Fibroblast of villous mesenchyme (primary cell): ENCODE measurements around the gene NPR2. TPM values are rescaled to one million over a fixed set of nuclear protein-coding genes. Genes with fewer than 3 reads are reported as not detected.

Experiments used
- DNase-seq: peaks from one replicate; pipeline ENCODE4 v3.0.0-alpha.2; 2010; ENCODE audit warnings: low read depth
- H3K4me3 ChIP-seq: 2 replicates; pipeline ENCODE4 v1.5.1; 2011; ENCODE audit warnings: low read depth, mild to moderate bottlenecking, low read length
- total RNA-seq: library from RNA; depleted of rRNA; stranded (reverse); fragments of >200 nt; gene quantifications from 2 replicates; pipeline ENCODE4 v1.2.3, GENCODE V29; 2012
- TF ChIP-seq, protein P1 (sequence below): IDR thresholded peaks from 2 replicates; pipeline ENCODE4 v1.5.1; 2012; ENCODE audit warnings: low read depth, mild to moderate bottlenecking, low read length; ENCODE audit not compliant: insufficient read depth

NPR2 gene
- total RNA-seq, 1 donor, result 19.9 TPM

- DNase-seq, result no peak
- H3K4me3 ChIP-seq, result no peak overlapping the region
These were observed 30.7 kb upstream of the NPR2 start for GRCh38 chr9:35760651-35761050.

DNA sequence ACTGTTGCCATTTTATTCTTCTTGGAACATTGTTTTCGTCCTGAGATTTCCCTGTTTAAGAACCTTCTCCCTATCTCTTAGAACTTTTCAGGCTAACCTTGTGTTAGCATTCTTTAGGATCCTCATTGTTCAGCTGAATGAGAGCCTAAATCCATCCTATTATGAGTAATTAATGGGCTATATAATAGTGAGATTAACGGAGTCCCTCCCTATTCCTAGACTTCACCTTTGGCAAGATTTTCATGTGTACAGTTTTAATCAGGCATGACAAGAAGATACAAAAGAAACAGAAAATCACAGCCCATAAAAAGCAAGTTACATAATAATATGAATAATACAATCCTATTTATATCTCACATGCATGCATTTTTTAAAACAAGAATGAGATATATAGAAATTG lies 28.2 kb upstream of the NPR2 start:
- no peak for DNase-seq
- TF ChIP-seq, protein P1, sequence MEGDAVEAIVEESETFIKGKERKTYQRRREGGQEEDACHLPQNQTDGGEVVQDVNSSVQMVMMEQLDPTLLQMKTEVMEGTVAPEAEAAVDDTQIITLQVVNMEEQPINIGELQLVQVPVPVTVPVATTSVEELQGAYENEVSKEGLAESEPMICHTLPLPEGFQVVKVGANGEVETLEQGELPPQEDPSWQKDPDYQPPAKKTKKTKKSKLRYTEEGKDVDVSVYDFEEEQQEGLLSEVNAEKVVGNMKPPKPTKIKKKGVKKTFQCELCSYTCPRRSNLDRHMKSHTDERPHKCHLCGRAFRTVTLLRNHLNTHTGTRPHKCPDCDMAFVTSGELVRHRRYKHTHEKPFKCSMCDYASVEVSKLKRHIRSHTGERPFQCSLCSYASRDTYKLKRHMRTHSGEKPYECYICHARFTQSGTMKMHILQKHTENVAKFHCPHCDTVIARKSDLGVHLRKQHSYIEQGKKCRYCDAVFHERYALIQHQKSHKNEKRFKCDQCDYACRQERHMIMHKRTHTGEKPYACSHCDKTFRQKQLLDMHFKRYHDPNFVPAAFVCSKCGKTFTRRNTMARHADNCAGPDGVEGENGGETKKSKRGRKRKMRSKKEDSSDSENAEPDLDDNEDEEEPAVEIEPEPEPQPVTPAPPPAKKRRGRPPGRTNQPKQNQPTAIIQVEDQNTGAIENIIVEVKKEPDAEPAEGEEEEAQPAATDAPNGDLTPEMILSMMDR, result no peak
- no peak overlapping the region for H3K4me3 ChIP-seq

More at GRCh38 chr9:35760651-35761050, 30.7 kb upstream of the NPR2 start:
- TF ChIP-seq, protein P1, result no peak

- TF ChIP-seq, protein P1, result no peak
- H3K4me3 ChIP-seq, result no peak overlapping the region
- DNase-seq, result no peak
These were observed 27.6 kb upstream of the NPR2 start for GRCh38 chr9:35763803-35764202.

- no peak overlapping the region for H3K4me3 ChIP-seq
- DNase-seq, result no peak
- TF ChIP-seq, protein P1, result no peak
These were observed 24.4 kb upstream of the NPR2 start for GRCh38 chr9:35766997-35767396.

GRCh38 chr9:35767458-35767857 lies 23.9 kb upstream of the NPR2 start:
- DNase-seq, result no peak
- H3K4me3 ChIP-seq, result no peak overlapping the region
- TF ChIP-seq, protein P1, result no peak

DNA sequence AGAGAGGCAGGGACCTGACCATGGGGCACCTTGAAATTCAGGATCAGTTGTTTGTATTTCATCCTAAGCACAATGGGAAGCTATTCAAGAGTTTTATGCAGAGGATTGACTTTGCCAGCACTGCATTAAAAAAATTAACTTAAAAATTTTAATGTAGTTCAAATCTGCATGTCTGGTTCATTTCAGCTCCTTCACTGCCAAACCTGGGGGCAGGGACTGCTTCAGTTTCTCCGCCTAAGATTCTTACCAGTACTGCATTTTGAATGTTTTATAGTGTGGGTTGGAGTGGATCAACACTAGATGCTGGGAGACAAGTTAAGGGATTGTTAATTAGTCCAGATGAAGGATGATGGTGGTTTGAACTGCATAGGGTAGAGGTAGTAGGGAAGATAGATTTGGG lies 21.6 kb upstream of the NPR2 start:
- H3K4me3 ChIP-seq, result no peak overlapping the region
- no peak for DNase-seq
- TF ChIP-seq, protein P1, result no peak

- no peak overlapping the region for H3K4me3 ChIP-seq
- DNase-seq, result no peak
- TF ChIP-seq, protein P1, result no peak
These were observed 20.3 kb upstream of the NPR2 start for GRCh38 chr9:35771075-35771433.
